ENCODE data around the gene RPS19.

- TF ChIP-seq YY1 (IDR thresholded peaks at IDR 0.05; ENCODE audit: extremely low read depth, insufficient replicate concordance, low read depth, low read length) (no peak), POLR2AphosphoS5 (IDR thresholded peaks at IDR 0.05; ENCODE audit: low read depth, low read length) (no peak)
Observed at GRCh38 chr19:41903193-41903953, 43.3 kb downstream of the RPS19 start.

Measured in HCT116 (cell line).